LNCaP clone FGC (cell line): Measurements from ENCODE around the gene SLC29A1.
A peak's percentile ranks its signal among the peaks of the same experiment; 100 is the strongest.

Source experiments
- DNase-seq: peaks from one replicate; pipeline ENCODE4 v3.0.0-alpha.2; 2011; ENCODE audit warnings: low read depth
- H3K4me3 ChIP-seq: 2 replicates; pipeline ENCODE4 v1.5.1; 2011; ENCODE audit warnings: mild to moderate bottlenecking, low read depth, low read length, control low read depth
- CTCF ChIP-seq: IDR thresholded peaks from 2 replicates; pipeline ENCODE4 v1.5.1; 2012; ENCODE audit warnings: mild to moderate bottlenecking; ENCODE audit not compliant: control insufficient read depth, insufficient read depth; ENCODE audit errors: extremely low read depth

The SLC29A1 gene

GRCh38 chr6:44234101-44235025 lies 11.0 kb downstream of the SLC29A1 start:
- no peak for DNase-seq
- TF ChIP-seq CTCF = peak; percentile 77
- H3K4me3 ChIP-seq = no peak overlapping the region

- no peak for DNase-seq
- no peak for TF ChIP-seq CTCF
- H3K4me3 ChIP-seq = no peak overlapping the region
Measured at GRCh38 chr6:44235269-44235668, 11.9 kb downstream of the SLC29A1 start.

- DNase-seq = no peak
- no peak overlapping the region for H3K4me3 ChIP-seq
- TF ChIP-seq CTCF = no peak
Measured at GRCh38 chr6:44235891-44236516, 12.6 kb downstream of the SLC29A1 start.

GRCh38 chr6:44237021-44237812 lies 13.8 kb downstream of the SLC29A1 start:
- peak; percentile 88 for DNase-seq
- TF ChIP-seq CTCF = no peak

GRCh38 chr6:44237813-44238433 lies 14.5 kb downstream of the SLC29A1 start:
- TF ChIP-seq CTCF = peak; percentile 85
- H3K4me3 ChIP-seq = peak overlapping the region; percentile 55
- DNase-seq = no peak

More at GRCh38 chr6:44237021-44237812, 13.8 kb downstream of the SLC29A1 start:
- H3K4me3 ChIP-seq = peak overlapping the region; percentile 55

- H3K4me3 ChIP-seq = no peak overlapping the region
- no peak for DNase-seq
- no peak for TF ChIP-seq CTCF
Measured at GRCh38 chr6:44238687-44239350, 15.4 kb downstream of the SLC29A1 start.
